Activated CD8-positive, alpha-beta memory T cell treated with anti-CD3 and anti-CD28 coated beads, Interleukin-2, amount 50 U/mL, for 48 hours (primary cell): ENCODE measurements around the gene XIAP.
A peak's percentile ranks its signal among the peaks of the same experiment; 100 is the strongest.

Experiments used
- DNase-seq: peaks from one replicate; pipeline ENCODE4 v3.0.0-alpha.2; 2020

Gene XIAP

DNA sequence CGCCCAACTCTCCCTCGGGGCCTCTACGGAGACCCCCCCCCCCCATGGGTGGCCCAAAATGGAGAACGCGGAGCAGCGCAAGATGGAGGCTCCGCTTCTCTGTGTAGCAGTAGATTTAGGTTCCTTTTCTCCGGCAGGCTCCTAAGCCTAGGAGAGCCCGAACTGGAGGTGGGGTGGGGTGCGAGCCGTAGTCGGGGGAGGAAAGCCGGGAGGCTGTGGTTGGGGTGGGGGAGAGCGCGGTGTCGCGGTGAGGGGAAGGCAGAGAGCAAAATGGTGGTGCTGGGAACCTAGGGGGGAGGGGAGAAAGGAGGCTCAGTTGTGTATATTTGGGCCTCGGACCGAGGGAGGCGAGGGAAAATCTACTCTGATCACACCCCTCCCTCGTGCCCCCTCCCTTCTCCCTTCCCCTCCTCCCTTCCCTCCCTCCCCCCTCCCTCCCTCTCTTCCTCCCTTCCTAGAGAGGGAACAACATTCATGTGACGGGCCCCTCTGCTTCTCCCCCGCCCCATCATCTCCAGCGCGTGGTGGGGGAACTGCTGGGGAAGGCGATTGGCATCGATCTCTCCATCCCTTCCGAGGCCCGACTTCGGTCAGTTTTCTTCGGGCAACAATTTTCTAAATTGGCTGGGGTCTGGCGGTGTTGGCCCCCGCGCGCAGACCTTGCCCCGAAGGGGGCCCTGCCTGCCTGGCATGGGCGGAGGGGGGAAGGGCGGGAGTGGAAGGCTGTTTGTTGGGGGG is 101.6 kb downstream of the XIAP start, which contains the start of gene STAG2:
STAG2 (plus strand) TSS at position 439 of the 738 bp plus-strand sequence. CDS start 60,922 bp downstream, outside the sequence.
- DNase-seq: peak; percentile 78

DNA sequence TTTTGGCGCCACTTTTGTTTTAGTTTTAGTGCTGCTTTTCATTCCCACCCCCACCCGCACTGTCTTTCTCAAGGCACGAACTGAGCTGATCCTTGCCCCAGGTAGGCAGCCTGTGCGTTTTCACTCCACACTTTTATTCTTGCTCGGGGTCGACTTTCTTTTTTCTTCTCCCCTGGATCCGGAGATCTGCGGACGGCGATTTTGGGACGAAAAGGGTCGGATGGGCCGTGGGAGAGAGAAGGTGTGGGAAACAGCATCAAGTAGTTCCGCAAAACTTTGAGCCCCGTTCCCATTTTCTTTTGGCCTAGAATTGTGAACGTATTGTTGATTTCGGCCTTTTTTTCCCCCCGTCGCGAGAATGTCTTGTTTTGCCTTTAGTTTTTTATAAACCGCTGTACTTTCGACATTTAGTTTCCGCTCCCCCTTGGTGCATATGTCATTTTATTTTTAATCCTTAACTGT is 102.2 kb downstream of the XIAP start:
- DNase-seq: no peak

DNA sequence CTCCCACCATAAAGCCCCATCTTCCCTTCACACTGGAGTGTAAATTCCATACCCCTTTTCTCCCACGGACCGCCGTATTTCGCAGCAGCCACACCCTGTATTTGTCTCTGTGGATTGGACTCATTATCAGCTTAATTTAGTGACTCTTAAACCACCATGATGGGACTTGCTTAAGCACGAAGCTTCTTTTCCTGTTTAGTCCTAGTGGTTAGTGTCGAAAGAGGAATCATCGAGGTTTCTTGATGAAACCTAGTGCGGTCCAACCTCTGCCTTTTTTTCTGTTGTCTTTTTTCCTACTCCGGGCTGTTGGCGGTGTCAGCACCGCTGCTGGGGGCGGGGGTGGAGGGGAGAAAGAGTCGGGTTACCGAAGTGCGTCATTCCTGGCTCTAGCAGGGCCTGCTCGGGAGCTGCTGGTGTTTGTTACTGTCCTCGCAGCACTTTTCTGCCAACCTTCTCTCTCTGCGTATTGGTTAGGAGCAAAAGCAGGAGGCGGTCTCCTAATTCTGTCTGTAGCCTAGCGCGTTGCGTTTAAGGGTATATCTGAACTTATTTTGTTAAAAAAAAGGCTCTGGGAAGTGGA is 103.0 kb downstream of the XIAP start:
- DNase-seq: peak; percentile 84
